Tibial nerve (tissue), 4 donors: ENCODE measurements around the gene ZNF669. TPM values are rescaled to one million over a fixed set of nuclear protein-coding genes. Genes with fewer than 3 reads are reported as not detected.

Experiments
- DNase-seq, 2 donors: peaks; one replicate each; pipeline ENCODE4 v3.0.0-alpha.2; 2019; ENCODE audit warnings: low spot score in 2 of 2
- H3K27ac ChIP-seq, 4 donors: fragments of 200-600 bp; sonication (generic) in 3 of 4; one replicate each; pipeline ENCODE4 v1.5.1; 2017 to 2019; ENCODE audit warnings: mild to moderate bottlenecking in 1 of 4
- H3K27me3 ChIP-seq, 2 donors: fragments of 200-600 bp; sonication (generic) in 1 of 2; one replicate each; pipeline versions ENCODE4 v1.5.1 to v1.6.0; 2017 to 2019
- H3K36me3 ChIP-seq, 3 donors: fragments of 200-600 bp; sonication (generic); one replicate each; pipeline ENCODE4 v1.5.1; 2018 to 2019
- H3K4me1 ChIP-seq, 4 donors: fragments of 200-600 bp; sonication (generic) in 3 of 4; one replicate each; pipeline ENCODE4 v1.5.1; 2017 to 2019
- H3K4me3 ChIP-seq, 4 donors: fragments of 200-600 bp; sonication (generic) in 3 of 4; one replicate each; pipeline ENCODE4 v1.5.1; 2017 to 2019; ENCODE audit warnings: mild to moderate bottlenecking in 1 of 4, moderate library complexity in 1 of 4
- H3K9me3 ChIP-seq, 4 donors: fragments of 200-600 bp; sonication (generic) in 3 of 4; one replicate each; pipeline ENCODE4 v1.5.1; 2017 to 2019
- EP300 ChIP-seq, 2 donors: sonication (generic); formaldehyde crosslinking; IDR thresholded peaks; one replicate each; pipeline ENCODE4 v1.6.1; 2017; ENCODE audit warnings: antibody characterized with exemption in 2 of 2, mild to moderate bottlenecking in 1 of 2
- POLR2A ChIP-seq, 2 donors: fragments of 450-650 bp; IDR thresholded peaks; one replicate each; pipeline ENCODE4 v1.6.1; 2017; ENCODE audit warnings: antibody characterized with exemption in 2 of 2, mild to moderate bottlenecking in 2 of 2, moderate library complexity in 2 of 2
- WGBS, 2 donors: methylation state at CpG; one replicate each; pipeline ENCODE4 v1.1.5; 2018; 5-methylcytosine and 5-hydroxymethylcytosine counted together
- total RNA-seq, 4 donors: library from RNA; depleted of rRNA; stranded (reverse); fragments of >200 nt; gene quantifications; one replicate each; pipeline ENCODE4 v1.1.0, GENCODE V29; 2016
- TF ChIP-seq, protein P1 (sequence below), 5 experiments: fragments of 200-600 bp in 3 of 5; fragments of 450-650 bp in 2 of 5; sonication (generic) in 3 of 5; IDR thresholded peaks; one replicate each; pipeline ENCODE4 v1.5.1; 2016 to 2019; ENCODE audit warnings: antibody characterized with exemption in 5 of 5, mild to moderate bottlenecking in 3 of 5, moderate library complexity in 2 of 5

ZNF669 gene
- total RNA-seq, 4 donors from 2014 or later, result 6.0 to 12.2 (median 8.7) TPM

DNA sequence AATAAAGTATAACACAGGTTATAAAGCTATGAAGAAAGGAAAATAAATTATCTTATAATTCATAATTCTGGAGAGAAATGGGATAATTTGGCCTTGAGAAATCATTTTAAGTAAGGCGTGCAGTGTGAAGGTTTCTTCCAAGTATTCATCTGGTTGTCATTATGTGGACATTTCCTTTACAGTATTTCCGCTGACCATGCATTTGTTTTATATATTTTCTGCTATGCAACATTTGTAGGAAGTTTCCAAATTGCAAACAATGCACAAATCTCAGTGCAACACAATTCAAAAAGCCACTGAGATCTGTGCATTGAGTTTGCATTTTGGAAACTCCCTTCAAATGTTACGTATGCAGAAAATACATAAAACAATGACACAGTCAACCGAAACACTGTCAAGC is 43.4 kb downstream of the ZNF669 start:
- H3K9me3 ChIP-seq, result peaks cover 0 to 27% (median 9%) of the 10 kb centered on the region in 4 donors
- no peak overlapping the region for H3K27ac ChIP-seq

DNA sequence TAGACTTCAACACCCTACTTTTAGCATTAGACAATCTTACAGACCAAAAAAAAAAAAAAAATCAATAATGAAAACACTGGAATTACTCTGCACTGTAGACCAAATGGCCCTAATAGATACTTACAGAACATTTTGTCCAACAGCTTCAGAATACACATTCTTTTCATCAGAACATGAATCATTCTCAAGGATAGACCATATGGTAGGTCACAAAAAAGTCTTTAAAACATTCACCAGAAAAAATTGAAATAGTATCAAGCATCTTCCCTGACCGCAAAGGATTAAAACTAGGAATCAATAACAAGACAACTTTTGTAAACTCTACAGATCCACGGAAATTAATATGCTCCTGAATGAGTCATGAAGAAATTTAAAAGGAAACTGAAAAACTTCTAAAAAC is 48.1 kb downstream of the ZNF669 start:
- no peak for TF ChIP-seq EP300 (IDR thresholded peaks at IDR 0.05)
- TF ChIP-seq, protein P1, sequence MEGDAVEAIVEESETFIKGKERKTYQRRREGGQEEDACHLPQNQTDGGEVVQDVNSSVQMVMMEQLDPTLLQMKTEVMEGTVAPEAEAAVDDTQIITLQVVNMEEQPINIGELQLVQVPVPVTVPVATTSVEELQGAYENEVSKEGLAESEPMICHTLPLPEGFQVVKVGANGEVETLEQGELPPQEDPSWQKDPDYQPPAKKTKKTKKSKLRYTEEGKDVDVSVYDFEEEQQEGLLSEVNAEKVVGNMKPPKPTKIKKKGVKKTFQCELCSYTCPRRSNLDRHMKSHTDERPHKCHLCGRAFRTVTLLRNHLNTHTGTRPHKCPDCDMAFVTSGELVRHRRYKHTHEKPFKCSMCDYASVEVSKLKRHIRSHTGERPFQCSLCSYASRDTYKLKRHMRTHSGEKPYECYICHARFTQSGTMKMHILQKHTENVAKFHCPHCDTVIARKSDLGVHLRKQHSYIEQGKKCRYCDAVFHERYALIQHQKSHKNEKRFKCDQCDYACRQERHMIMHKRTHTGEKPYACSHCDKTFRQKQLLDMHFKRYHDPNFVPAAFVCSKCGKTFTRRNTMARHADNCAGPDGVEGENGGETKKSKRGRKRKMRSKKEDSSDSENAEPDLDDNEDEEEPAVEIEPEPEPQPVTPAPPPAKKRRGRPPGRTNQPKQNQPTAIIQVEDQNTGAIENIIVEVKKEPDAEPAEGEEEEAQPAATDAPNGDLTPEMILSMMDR (IDR thresholded peaks at IDR 0.05), result no peak
- no peak for TF ChIP-seq POLR2A (IDR thresholded peaks at IDR 0.05)
- Histone ChIP-seq H3K27ac (no peak overlapping the region), H3K27me3 (no peaks in the 10 kb centered on the region), H3K36me3 (no peaks in the 10 kb centered on the region), H3K9me3 (peaks cover 0 to 26% (median 12%) of the 10 kb centered on the region in 4 donors), H3K4me1 (no peaks in the 10 kb centered on the region), H3K4me3 (no peak overlapping the region)
- 92 to 95% methylated on average over 2 of the region's 2 CpGs for WGBS, 2 donors
- no peak for DNase-seq

More for the DNA sequence above, 43.4 kb downstream of the ZNF669 start:
- DNase-seq, result no peak
- H3K27me3 ChIP-seq, result no peaks in the 10 kb centered on the region
- WGBS, 2 donors, result 68 to 71% methylated on average over 4 of the region's 4 CpGs
- no peaks in the 10 kb centered on the region for H3K36me3 ChIP-seq
- no peaks in the 10 kb centered on the region for H3K4me1 ChIP-seq
- H3K4me3 ChIP-seq, result no peak overlapping the region
- TF ChIP-seq EP300 (IDR thresholded peaks at IDR 0.05), result no peak
- no peak for TF ChIP-seq POLR2A (IDR thresholded peaks at IDR 0.05)
- TF ChIP-seq, protein P1 (IDR thresholded peaks at IDR 0.05), result no peak

DNA sequence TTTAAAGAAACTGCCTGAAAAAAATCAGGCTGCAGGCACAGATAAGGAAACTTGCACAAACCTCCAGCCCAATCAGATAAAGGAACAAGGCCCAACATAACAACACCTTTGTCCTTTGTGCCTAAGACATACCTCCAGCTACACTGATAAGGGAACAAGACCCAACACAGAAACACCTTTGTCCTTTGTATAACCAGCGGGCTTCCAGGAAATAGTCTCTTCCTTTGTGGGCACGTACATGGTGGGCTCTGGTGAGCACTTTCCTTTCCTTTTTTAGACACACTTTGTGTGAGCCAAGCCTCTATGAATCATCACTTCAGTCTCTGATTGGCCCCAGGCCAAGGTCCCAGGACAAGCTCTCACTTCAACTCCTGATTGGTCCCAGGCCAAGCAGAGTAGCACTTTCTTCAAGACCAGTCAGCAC is 49.2 kb downstream of the ZNF669 start:
- Histone ChIP-seq H3K9me3 (peaks cover 0 to 32% (median 12%) of the 10 kb centered on the region in 4 donors), H3K36me3 (no peaks in the 10 kb centered on the region), H3K4me1 (no peaks in the 10 kb centered on the region), H3K27me3 (no peaks in the 10 kb centered on the region), H3K4me3 (no peak overlapping the region), H3K27ac (no peak overlapping the region)
- DNase-seq, result no peak
- TF ChIP-seq, protein P1 (IDR thresholded peaks at IDR 0.05), result no peak
- TF ChIP-seq POLR2A (IDR thresholded peaks at IDR 0.05) (no peak), EP300 (IDR thresholded peaks at IDR 0.05) (no peak)
- 41% methylated on average over 2 of the region's 2 CpGs for WGBS, 2 donors

Other genes starting within 250 kb of the ZNF669 start
- gene AHCTF1, start 172.4 kb downstream of the ZNF669 start, total RNA-seq, result 10 to 100 TPM; 41.2 to 67.1 (median 45.6) TPM
- under 1 TPM in 1 of 4 donors, not detected in 3; 0.22 TPM for gene ZNF695, start 96.3 kb downstream of the ZNF669 start, total RNA-seq
- 1 to 10 TPM; 1.4 to 2.3 (median 1.9) TPM for gene ZNF670, start 25.5 kb downstream of the ZNF669 start, total RNA-seq
- 10 to 100 TPM; 11.1 to 34.1 (median 15.6) TPM for gene ZNF124, start 67.7 kb upstream of the ZNF669 start, total RNA-seq
- gene VN1R5, start 151.7 kb upstream of the ZNF669 start, total RNA-seq, result not detected
- 10 to 100 TPM; 37.5 to 60.6 (median 51.6) TPM for gene ZNF496, start 227.5 kb upstream of the ZNF669 start, total RNA-seq